Epithelial cell of esophagus (primary cell): ENCODE measurements around the gene AKAP13.
"Not testable (repeated sequence)": the region's sequence is repeated elsewhere in the genome, so short reads cannot be mapped to it uniquely, and the experiment has no call there.

Source experiments
- DNase-seq: peaks from one replicate; pipeline ENCODE4 v3.0.0; 2010; ENCODE audit warnings: low read depth
- H3K4me3 ChIP-seq: 2 replicates; pipeline ENCODE4 v1.5.1; 2011; ENCODE audit warnings: mild to moderate bottlenecking, low read length, control low read depth
- CTCF ChIP-seq: IDR thresholded peaks from 2 replicates; pipeline ENCODE4 v1.5.1; 2011; ENCODE audit warnings: low read depth, mild to moderate bottlenecking, low read length, control low read depth, inconsistent platforms; ENCODE audit not compliant: insufficient read depth; ENCODE audit errors: missing control alignments

The AKAP13 gene

GRCh38 chr15:85485956-85486567 lies 105.7 kb downstream of the AKAP13 start:
- DNase-seq, result peak; percentile 87
- no peak overlapping the region for H3K4me3 ChIP-seq
- TF ChIP-seq CTCF, result peak; percentile 77

- DNase-seq, H3K4me3 ChIP-seq: not testable (repeated sequence)
These were observed 107.4 kb downstream of the AKAP13 start for GRCh38 chr15:85487796-85488195.

- no peak for TF ChIP-seq CTCF
- DNase-seq, result no peak
- H3K4me3 ChIP-seq, result no peak overlapping the region
These were observed 108.6 kb downstream of the AKAP13 start for GRCh38 chr15:85488997-85489396.

- DNase-seq, result no peak
- TF ChIP-seq CTCF, result no peak
These were observed 109.5 kb downstream of the AKAP13 start for GRCh38 chr15:85489773-85490493.

GRCh38 chr15:85490856-85491255 lies 110.5 kb downstream of the AKAP13 start:
- H3K4me3 ChIP-seq, result no peak overlapping the region

More at GRCh38 chr15:85489773-85490493, 109.5 kb downstream of the AKAP13 start:
- H3K4me3 ChIP-seq, result no peak overlapping the region

GRCh38 chr15:85491691-85492090 lies 111.3 kb downstream of the AKAP13 start:
- no peak for TF ChIP-seq CTCF
- H3K4me3 ChIP-seq, result no peak overlapping the region
- no peak for DNase-seq

More at GRCh38 chr15:85490856-85491255, 110.5 kb downstream of the AKAP13 start:
- DNase-seq, result no peak
- TF ChIP-seq CTCF, result no peak

- DNase-seq, result no peak
- H3K4me3 ChIP-seq, result no peak overlapping the region
- TF ChIP-seq CTCF, result no peak
These were observed 112.0 kb downstream of the AKAP13 start for GRCh38 chr15:85492406-85492805.
